Thyroid gland (tissue), 4 donors: ENCODE measurements around the gene MGAT5B.

Source experiments
- POLR2A ChIP-seq, 2 donors: fragments of 450-650 bp; IDR thresholded peaks; one replicate each; pipeline ENCODE4 v1.6.1; 2017; ENCODE audit warnings: antibody characterized with exemption in 2 of 2, mild to moderate bottlenecking in 2 of 2, moderate library complexity in 1 of 2
- TF ChIP-seq, protein P1 (sequence below), 6 experiments: fragments of 200-600 bp in 3 of 6; fragments of 450-650 bp in 3 of 6; sonication (generic) in 3 of 6; IDR thresholded peaks; one replicate each; pipeline ENCODE4 v1.5.1; 2016 to 2019; ENCODE audit warnings: antibody characterized with exemption in 6 of 6, mild to moderate bottlenecking in 2 of 6, inconsistent platforms in 1 of 6, moderate library complexity in 1 of 6

DNA sequence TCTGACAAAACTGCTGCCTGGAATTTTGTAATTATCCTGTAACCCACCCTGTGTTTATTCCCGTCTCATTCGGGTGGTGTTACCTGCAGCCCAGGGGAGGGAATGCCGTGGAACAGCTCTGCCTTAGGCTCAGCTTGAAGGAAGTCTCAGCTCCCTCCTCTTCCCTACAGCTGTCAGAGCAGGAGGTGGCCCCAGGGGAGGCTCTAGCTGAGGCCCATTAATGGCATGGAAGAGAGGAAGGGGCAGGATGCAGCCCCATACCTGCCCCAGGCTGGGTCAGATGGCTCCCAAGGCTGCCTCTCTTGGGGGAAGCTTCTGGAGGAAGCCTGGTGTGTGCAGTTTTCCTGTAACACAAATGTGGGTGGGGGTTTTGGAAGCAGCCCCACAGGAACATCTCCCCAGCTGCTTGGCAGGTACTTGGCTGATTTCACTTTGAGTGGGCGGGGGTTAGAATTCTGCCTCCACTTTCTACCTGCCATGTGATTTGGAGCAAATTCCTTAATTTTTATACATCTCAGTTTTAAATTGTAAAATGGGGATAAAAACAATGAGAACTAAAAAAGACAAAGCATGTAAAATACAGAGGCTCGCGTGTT is 103.9 kb downstream of the MGAT5B start:
- no peak for TF ChIP-seq POLR2A (IDR thresholded peaks at IDR 0.05)
- TF ChIP-seq, protein P1, sequence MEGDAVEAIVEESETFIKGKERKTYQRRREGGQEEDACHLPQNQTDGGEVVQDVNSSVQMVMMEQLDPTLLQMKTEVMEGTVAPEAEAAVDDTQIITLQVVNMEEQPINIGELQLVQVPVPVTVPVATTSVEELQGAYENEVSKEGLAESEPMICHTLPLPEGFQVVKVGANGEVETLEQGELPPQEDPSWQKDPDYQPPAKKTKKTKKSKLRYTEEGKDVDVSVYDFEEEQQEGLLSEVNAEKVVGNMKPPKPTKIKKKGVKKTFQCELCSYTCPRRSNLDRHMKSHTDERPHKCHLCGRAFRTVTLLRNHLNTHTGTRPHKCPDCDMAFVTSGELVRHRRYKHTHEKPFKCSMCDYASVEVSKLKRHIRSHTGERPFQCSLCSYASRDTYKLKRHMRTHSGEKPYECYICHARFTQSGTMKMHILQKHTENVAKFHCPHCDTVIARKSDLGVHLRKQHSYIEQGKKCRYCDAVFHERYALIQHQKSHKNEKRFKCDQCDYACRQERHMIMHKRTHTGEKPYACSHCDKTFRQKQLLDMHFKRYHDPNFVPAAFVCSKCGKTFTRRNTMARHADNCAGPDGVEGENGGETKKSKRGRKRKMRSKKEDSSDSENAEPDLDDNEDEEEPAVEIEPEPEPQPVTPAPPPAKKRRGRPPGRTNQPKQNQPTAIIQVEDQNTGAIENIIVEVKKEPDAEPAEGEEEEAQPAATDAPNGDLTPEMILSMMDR (IDR thresholded peaks at IDR 0.05), result no peak
